Measurements from ENCODE around the gene LSAMP. TPM values are rescaled to one million over a fixed set of nuclear protein-coding genes. Genes with fewer than 3 reads are reported as not detected.

Gene LSAMP
- total RNA-seq, 1 experiment from 2014 or later = 5.7 TPM

DNA sequence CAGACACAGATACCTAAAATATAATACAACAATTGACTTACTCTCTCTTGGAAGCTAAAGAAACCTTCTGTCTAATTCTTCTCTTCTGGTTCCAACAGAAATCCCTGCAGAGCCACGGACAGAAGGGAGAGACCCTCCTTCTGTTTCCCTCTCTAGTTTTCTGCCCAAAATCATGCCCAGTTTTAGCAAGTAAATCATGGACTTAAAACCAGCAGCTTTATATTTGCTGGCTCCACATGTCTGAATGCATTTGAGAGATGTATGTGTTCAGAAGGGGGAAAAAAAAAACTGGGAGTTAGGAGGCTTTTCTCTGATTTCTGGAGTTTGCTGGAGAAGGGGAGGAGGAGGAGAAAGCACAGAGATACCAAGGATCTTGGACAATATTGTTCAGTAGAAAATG lies 147.1 kb downstream of the LSAMP start (continued):
- TF ChIP-seq, protein P1, sequence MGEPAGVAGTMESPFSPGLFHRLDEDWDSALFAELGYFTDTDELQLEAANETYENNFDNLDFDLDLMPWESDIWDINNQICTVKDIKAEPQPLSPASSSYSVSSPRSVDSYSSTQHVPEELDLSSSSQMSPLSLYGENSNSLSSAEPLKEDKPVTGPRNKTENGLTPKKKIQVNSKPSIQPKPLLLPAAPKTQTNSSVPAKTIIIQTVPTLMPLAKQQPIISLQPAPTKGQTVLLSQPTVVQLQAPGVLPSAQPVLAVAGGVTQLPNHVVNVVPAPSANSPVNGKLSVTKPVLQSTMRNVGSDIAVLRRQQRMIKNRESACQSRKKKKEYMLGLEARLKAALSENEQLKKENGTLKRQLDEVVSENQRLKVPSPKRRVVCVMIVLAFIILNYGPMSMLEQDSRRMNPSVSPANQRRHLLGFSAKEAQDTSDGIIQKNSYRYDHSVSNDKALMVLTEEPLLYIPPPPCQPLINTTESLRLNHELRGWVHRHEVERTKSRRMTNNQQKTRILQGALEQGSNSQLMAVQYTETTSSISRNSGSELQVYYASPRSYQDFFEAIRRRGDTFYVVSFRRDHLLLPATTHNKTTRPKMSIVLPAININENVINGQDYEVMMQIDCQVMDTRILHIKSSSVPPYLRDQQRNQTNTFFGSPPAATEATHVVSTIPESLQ (CRISPR knock-in tag; IDR thresholded peaks at IDR 0.05) = no peak
- TF ChIP-seq OVOL2 (CRISPR knock-in tag; IDR thresholded peaks at IDR 0.05; ENCODE audit: borderline replicate concordance) = no peak
- TF ChIP-seq SMAD4 (CRISPR knock-in tag; IDR thresholded peaks at IDR 0.05) = no peak
- no peak for TF ChIP-seq SP1 (CRISPR knock-in tag; conservative IDR thresholded peaks at IDR 0.05)
- no peak for TF ChIP-seq JUN (CRISPR knock-in tag; IDR thresholded peaks at IDR 0.05)
- TF ChIP-seq, protein P2, sequence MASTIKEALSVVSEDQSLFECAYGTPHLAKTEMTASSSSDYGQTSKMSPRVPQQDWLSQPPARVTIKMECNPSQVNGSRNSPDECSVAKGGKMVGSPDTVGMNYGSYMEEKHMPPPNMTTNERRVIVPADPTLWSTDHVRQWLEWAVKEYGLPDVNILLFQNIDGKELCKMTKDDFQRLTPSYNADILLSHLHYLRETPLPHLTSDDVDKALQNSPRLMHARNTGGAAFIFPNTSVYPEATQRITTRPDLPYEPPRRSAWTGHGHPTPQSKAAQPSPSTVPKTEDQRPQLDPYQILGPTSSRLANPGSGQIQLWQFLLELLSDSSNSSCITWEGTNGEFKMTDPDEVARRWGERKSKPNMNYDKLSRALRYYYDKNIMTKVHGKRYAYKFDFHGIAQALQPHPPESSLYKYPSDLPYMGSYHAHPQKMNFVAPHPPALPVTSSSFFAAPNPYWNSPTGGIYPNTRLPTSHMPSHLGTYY (CRISPR knock-in tag; IDR thresholded peaks at IDR 0.05) = no peak
- TF ChIP-seq TEAD4 (CRISPR knock-in tag; IDR thresholded peaks at IDR 0.05) = no peak
- no peak for TF ChIP-seq KAT7 (CRISPR knock-in tag; IDR thresholded peaks at IDR 0.05; ENCODE audit: borderline replicate concordance)
- TF ChIP-seq MXD4 (CRISPR knock-in tag; IDR thresholded peaks at IDR 0.05; ENCODE audit: borderline replicate concordance) = no peak
- no peak for TF ChIP-seq CREM (CRISPR knock-in tag; IDR thresholded peaks at IDR 0.05)
- TF ChIP-seq ZNF219 (CRISPR knock-in tag; IDR thresholded peaks at IDR 0.05; ENCODE audit: borderline replicate concordance) = no peak

DNA sequence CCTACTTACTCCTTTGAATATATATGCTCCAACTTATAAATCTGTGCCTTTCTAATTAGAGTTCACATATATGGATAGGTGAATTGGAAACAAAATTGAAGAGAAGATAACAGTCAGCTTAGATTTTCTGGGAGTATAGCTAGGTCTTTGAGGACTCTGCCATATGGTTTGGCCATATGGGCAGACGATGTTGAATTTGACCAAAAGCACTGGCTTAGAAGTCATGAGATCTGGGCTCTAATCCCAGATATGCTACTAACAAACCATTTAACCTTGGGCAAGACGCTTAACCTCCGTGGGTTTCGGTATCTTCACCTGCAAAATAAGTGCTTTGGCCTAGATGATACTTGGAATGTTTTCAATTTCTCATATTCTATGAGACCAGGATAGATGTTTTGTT lies 154.1 kb downstream of the LSAMP start:
- CTCF ChIA-PET = no interaction called here
- TF ChIP-seq, protein P3, sequence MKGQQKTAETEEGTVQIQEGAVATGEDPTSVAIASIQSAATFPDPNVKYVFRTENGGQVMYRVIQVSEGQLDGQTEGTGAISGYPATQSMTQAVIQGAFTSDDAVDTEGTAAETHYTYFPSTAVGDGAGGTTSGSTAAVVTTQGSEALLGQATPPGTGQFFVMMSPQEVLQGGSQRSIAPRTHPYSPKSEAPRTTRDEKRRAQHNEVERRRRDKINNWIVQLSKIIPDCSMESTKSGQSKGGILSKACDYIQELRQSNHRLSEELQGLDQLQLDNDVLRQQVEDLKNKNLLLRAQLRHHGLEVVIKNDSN (CRISPR knock-in tag; IDR thresholded peaks at IDR 0.05) = no peak
- TF ChIP-seq, protein P4, sequence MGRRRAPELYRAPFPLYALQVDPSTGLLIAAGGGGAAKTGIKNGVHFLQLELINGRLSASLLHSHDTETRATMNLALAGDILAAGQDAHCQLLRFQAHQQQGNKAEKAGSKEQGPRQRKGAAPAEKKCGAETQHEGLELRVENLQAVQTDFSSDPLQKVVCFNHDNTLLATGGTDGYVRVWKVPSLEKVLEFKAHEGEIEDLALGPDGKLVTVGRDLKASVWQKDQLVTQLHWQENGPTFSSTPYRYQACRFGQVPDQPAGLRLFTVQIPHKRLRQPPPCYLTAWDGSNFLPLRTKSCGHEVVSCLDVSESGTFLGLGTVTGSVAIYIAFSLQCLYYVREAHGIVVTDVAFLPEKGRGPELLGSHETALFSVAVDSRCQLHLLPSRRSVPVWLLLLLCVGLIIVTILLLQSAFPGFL (CRISPR knock-in tag; IDR thresholded peaks at IDR 0.05; ENCODE audit: borderline replicate concordance) = no peak
- TF ChIP-seq, protein P5, sequence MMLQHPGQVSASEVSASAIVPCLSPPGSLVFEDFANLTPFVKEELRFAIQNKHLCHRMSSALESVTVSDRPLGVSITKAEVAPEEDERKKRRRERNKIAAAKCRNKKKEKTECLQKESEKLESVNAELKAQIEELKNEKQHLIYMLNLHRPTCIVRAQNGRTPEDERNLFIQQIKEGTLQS (CRISPR knock-in tag; conservative IDR thresholded peaks at IDR 0.05) = no peak
- no peak for TF ChIP-seq NR1H2 (CRISPR knock-in tag; IDR thresholded peaks at IDR 0.05)
- no peak for TF ChIP-seq ZNF219 (CRISPR knock-in tag; IDR thresholded peaks at IDR 0.05; ENCODE audit: borderline replicate concordance)
- TF ChIP-seq ZNF671 (CRISPR knock-in tag; IDR thresholded peaks at IDR 0.05) = no peak
- no peak for TF ChIP-seq TEAD4 (CRISPR knock-in tag; IDR thresholded peaks at IDR 0.05)
- TF ChIP-seq, protein P6, sequence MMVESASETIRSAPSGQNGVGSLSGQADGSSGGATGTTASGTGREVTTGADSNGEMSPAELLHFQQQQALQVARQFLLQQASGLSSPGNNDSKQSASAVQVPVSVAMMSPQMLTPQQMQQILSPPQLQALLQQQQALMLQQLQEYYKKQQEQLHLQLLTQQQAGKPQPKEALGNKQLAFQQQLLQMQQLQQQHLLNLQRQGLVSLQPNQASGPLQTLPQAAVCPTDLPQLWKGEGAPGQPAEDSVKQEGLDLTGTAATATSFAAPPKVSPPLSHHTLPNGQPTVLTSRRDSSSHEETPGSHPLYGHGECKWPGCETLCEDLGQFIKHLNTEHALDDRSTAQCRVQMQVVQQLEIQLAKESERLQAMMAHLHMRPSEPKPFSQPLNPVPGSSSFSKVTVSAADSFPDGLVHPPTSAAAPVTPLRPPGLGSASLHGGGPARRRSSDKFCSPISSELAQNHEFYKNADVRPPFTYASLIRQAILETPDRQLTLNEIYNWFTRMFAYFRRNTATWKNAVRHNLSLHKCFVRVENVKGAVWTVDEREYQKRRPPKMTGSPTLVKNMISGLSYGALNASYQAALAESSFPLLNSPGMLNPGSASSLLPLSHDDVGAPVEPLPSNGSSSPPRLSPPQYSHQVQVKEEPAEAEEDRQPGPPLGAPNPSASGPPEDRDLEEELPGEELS (CRISPR knock-in tag; IDR thresholded peaks at IDR 0.05) = no peak
- TF ChIP-seq, protein P7, sequence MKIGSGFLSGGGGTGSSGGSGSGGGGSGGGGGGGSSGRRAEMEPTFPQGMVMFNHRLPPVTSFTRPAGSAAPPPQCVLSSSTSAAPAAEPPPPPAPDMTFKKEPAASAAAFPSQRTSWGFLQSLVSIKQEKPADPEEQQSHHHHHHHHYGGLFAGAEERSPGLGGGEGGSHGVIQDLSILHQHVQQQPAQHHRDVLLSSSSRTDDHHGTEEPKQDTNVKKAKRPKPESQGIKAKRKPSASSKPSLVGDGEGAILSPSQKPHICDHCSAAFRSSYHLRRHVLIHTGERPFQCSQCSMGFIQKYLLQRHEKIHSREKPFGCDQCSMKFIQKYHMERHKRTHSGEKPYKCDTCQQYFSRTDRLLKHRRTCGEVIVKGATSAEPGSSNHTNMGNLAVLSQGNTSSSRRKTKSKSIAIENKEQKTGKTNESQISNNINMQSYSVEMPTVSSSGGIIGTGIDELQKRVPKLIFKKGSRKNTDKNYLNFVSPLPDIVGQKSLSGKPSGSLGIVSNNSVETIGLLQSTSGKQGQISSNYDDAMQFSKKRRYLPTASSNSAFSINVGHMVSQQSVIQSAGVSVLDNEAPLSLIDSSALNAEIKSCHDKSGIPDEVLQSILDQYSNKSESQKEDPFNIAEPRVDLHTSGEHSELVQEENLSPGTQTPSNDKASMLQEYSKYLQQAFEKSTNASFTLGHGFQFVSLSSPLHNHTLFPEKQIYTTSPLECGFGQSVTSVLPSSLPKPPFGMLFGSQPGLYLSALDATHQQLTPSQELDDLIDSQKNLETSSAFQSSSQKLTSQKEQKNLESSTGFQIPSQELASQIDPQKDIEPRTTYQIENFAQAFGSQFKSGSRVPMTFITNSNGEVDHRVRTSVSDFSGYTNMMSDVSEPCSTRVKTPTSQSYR (CRISPR knock-in tag; IDR thresholded peaks at IDR 0.05) = no peak
- TF ChIP-seq ZNF121 (CRISPR knock-in tag; IDR thresholded peaks at IDR 0.05) = no peak
- TF ChIP-seq, protein P8, sequence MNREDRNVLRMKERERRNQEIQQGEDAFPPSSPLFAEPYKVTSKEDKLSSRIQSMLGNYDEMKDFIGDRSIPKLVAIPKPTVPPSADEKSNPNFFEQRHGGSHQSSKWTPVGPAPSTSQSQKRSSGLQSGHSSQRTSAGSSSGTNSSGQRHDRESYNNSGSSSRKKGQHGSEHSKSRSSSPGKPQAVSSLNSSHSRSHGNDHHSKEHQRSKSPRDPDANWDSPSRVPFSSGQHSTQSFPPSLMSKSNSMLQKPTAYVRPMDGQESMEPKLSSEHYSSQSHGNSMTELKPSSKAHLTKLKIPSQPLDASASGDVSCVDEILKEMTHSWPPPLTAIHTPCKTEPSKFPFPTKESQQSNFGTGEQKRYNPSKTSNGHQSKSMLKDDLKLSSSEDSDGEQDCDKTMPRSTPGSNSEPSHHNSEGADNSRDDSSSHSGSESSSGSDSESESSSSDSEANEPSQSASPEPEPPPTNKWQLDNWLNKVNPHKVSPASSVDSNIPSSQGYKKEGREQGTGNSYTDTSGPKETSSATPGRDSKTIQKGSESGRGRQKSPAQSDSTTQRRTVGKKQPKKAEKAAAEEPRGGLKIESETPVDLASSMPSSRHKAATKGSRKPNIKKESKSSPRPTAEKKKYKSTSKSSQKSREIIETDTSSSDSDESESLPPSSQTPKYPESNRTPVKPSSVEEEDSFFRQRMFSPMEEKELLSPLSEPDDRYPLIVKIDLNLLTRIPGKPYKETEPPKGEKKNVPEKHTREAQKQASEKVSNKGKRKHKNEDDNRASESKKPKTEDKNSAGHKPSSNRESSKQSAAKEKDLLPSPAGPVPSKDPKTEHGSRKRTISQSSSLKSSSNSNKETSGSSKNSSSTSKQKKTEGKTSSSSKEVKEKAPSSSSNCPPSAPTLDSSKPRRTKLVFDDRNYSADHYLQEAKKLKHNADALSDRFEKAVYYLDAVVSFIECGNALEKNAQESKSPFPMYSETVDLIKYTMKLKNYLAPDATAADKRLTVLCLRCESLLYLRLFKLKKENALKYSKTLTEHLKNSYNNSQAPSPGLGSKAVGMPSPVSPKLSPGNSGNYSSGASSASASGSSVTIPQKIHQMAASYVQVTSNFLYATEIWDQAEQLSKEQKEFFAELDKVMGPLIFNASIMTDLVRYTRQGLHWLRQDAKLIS (CRISPR knock-in tag; IDR thresholded peaks at IDR 0.05; ENCODE audit: borderline replicate concordance) = no peak
- no peaks in the 10 kb centered on the region for H3K27me3 Mint-ChIP-seq (ENCODE audit: low read depth)
- DNase-seq (ENCODE audit: low spot score) = no peak
- peaks cover 12% of the 10 kb centered on the region for H3K4me1 Mint-ChIP-seq
- H3K27ac Mint-ChIP-seq = no peak overlapping the region
- H3K9me3 Mint-ChIP-seq = no peaks in the 10 kb centered on the region
- H3K4me3 Mint-ChIP-seq = no peak overlapping the region
- POLR2A ChIA-PET = interaction anchor here (0.5 kb wide), 1 partner anchor 28 kb away, joined by 4 read pairs; no protein-coding TSS in a partner anchor
- no peak for ATAC-seq
- H3K36me3 Mint-ChIP-seq = no peaks in the 10 kb centered on the region
